ENCODE data around the gene PDE6H. TPM values are rescaled to one million over a fixed set of nuclear protein-coding genes. Genes with fewer than 3 reads are reported as not detected.
A peak's percentile ranks its signal among the peaks of the same experiment; 100 is the strongest.

PDE6H gene
- total RNA-seq (1 to 10 TPM in 1 of 5 experiments, not detected in 4; 2.7 TPM), polyA plus RNA-seq (not detected), total RNA-seq (not detected)

DNA sequence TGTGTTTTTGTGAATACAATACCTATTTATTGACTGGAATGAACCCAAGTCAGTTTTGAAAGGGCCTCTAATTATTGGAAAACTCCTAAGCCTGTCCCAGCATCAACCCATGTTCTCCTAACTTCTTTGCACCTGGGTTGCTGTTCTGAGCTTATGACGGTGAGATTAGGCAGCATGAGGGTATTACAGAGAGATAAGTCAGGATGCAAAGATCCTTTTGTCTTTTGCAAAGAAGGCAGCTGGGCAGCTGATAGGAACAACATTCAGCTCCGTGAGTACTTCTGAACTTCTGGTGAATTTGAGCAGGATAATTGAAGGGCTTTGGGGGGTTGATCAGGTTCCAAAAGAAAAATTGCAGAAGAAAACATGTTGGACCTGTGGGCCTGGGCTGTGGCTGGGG is at the start of gene PDE6H:
PDE6H (plus strand) TSS at position 227 of the 400 bp plus-strand sequence. CDS start 4,971 bp downstream, outside the sequence.
- no peaks in the 10 kb centered on the region for H3K27me3 Mint-ChIP-seq
- H3K4me1 Mint-ChIP-seq = peaks cover 17 to 61% (median 57%) of the 10 kb centered on the region in 7 donors
- no peak for DNase-seq
- Histone ChIP-seq H3K36me3 (ENCODE audit: control insufficient read depth in 2 of 3, insufficient read depth in 3 of 3, low read length in 3 of 3) (no peaks in the 10 kb centered on the region), H3K9me3 (ENCODE audit: control insufficient read depth in 2 of 3, low read length in 3 of 3) (no peaks in the 10 kb centered on the region), H3K4me1 (ENCODE audit: control insufficient read depth in 2 of 2, insufficient read depth in 2 of 2, low read length in 2 of 2) (peaks cover 0 to 14% of the 10 kb centered on the region in 2 donors), H3K27ac (ENCODE audit: low read depth, low read length) (no peak within 1 kb of the TSS), H3K27me3 (ENCODE audit: control insufficient read depth in 2 of 2, insufficient read depth in 2 of 2, low read length in 2 of 2) (no peaks in the 10 kb centered on the region), H3K4me3 (ENCODE audit: low read length) (no peak within 1 kb of the TSS)
- CTCF ChIA-PET = no interaction called here
- POLR2A ChIA-PET = interaction anchor here (0.9 to 3.9 kb wide), 5 partner anchors 8 to 22 kb away, joined by 3 to 22 read pairs (median 5); partner anchors contain the start of gene ARHGDIB
- ATAC-seq = no peak
- H3K4me3 Mint-ChIP-seq = no peak within 1 kb of the TSS
- peaks cover 0 to 6% (median 0%) of the 10 kb centered on the region in 5 donors for H3K36me3 Mint-ChIP-seq
- peak within 1 kb of the TSS in 6 of 9 donors; percentile 25 to 86 (median 60) for H3K27ac Mint-ChIP-seq
- intact Hi-C loops (cut with micrococcal nuclease) = loop anchor here in 1 of 2 donors (1.0 kb wide), 1 partner anchor 10 kb away; no protein-coding TSS in a partner anchor
- peaks cover 0 to 6% (median 0%) of the 10 kb centered on the region in 11 donors for H3K9me3 Mint-ChIP-seq

GRCh38 chr12:14923944-14924343 is 48.9 kb upstream of the PDE6H start:
- peaks cover 6 to 19% of the 10 kb centered on the region in 2 donors for H3K4me1 ChIP-seq (ENCODE audit: control insufficient read depth in 2 of 2, insufficient read depth in 2 of 2, low read length in 2 of 2)
- peaks cover 10 to 54% (median 44%) of the 10 kb centered on the region in 5 donors for H3K36me3 Mint-ChIP-seq
- no peak overlapping the region for H3K27ac ChIP-seq (ENCODE audit: low read depth, low read length)
- POLR2A ChIA-PET = interaction anchor here (1.2 kb wide), 1 partner anchor 13 kb away, joined by 3 read pairs; no protein-coding TSS in a partner anchor
- H3K4me1 Mint-ChIP-seq = peaks cover 18 to 45% (median 32%) of the 10 kb centered on the region in 7 donors
- H3K9me3 ChIP-seq (ENCODE audit: control insufficient read depth in 2 of 3, low read length in 3 of 3) = no peaks in the 10 kb centered on the region
- H3K27ac Mint-ChIP-seq = peak overlapping the region in 2 of 9 donors; percentile 11 to 24
- no peak overlapping the region for H3K4me3 ChIP-seq (ENCODE audit: low read length)
- DNase-seq (no peak), ATAC-seq (no peak)
- no peaks in the 10 kb centered on the region for H3K27me3 ChIP-seq (ENCODE audit: control insufficient read depth in 2 of 2, insufficient read depth in 2 of 2, low read length in 2 of 2)
- intact Hi-C loops (cut with micrococcal nuclease) = no loop called here
- H3K4me3 Mint-ChIP-seq = no peak overlapping the region
- no peaks in the 10 kb centered on the region for H3K27me3 Mint-ChIP-seq
- peaks cover 0 to 22% (median 5%) of the 10 kb centered on the region in 3 experiments for H3K36me3 ChIP-seq (ENCODE audit: control insufficient read depth in 2 of 3, insufficient read depth in 3 of 3, low read length in 3 of 3)
- no peaks in the 10 kb centered on the region for H3K9me3 Mint-ChIP-seq
- CTCF ChIA-PET = no interaction called here

- Histone ChIP-seq H3K36me3 (ENCODE audit: control insufficient read depth in 2 of 3, insufficient read depth in 3 of 3, low read length in 3 of 3) (peaks cover 0 to 19% (median 4%) of the 10 kb centered on the region in 3 experiments), H3K9me3 (ENCODE audit: control insufficient read depth in 2 of 3, low read length in 3 of 3) (no peaks in the 10 kb centered on the region), H3K27me3 (ENCODE audit: control insufficient read depth in 2 of 2, insufficient read depth in 2 of 2, low read length in 2 of 2) (no peaks in the 10 kb centered on the region), H3K4me1 (ENCODE audit: control insufficient read depth in 2 of 2, insufficient read depth in 2 of 2, low read length in 2 of 2) (peaks cover 6 to 19% of the 10 kb centered on the region in 2 donors), H3K4me3 (ENCODE audit: low read length) (no peak overlapping the region), H3K27ac (ENCODE audit: low read depth, low read length) (no peak overlapping the region)
- no peak for DNase-seq
- ChIA-PET POLR2A (no interaction called here), CTCF (no interaction called here)
- Mint-ChIP-seq H3K36me3 (peaks cover 10 to 49% (median 38%) of the 10 kb centered on the region in 5 donors), H3K27me3 (no peaks in the 10 kb centered on the region), H3K4me1 (peaks cover 18 to 40% (median 30%) of the 10 kb centered on the region in 7 donors), H3K9me3 (no peaks in the 10 kb centered on the region), H3K27ac (peak overlapping the region in 1 of 9 donors; percentile 69), H3K4me3 (no peak overlapping the region)
- ATAC-seq = no peak
- intact Hi-C loops (cut with micrococcal nuclease) = no loop called here
These were observed 48.3 kb upstream of the PDE6H start for GRCh38 chr12:14924541-14924940.

DNA sequence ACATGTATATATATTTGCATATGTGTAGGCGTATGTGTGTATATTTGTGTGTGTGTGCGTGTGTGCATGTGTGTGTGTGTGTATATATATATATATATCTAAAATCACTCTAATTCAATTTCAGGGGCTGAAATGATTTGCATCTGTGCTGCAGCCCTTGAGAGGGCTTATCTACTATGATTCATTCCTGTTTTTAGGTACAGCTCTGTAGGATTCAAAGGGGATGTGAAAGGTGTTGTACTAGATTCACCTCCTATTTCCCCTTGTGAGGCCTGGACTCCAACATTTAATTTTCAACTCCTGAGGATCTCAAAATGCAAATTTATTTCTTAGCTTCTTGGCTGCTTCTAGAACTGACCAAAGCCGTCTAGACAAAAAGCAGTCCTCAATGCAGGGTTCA is 45.6 kb upstream of the PDE6H start:
- POLR2A ChIA-PET = interaction anchor here (0.7 to 2.3 kb wide), 7 partner anchors 14 to 124 kb away, joined by 3 to 5 read pairs (median 4); partner anchors contain the start of genes C12orf60 and WBP11
- CTCF ChIA-PET = interaction anchor here (0.6 to 1.0 kb wide), 3 partner anchors 16 to 308 kb away, joined by 3 to 5 read pairs (median 3); no protein-coding TSS in a partner anchor
- ATAC-seq (no peak), DNase-seq (no peak)
- intact Hi-C loops (cut with micrococcal nuclease) = no loop called here
- no peaks in the 10 kb centered on the region for H3K27me3 Mint-ChIP-seq
- H3K27ac ChIP-seq (ENCODE audit: low read depth, low read length) = no peak overlapping the region
- H3K36me3 Mint-ChIP-seq = peaks cover 8 to 53% (median 35%) of the 10 kb centered on the region in 5 donors
- peaks cover 0 to 1% (median 0%) of the 10 kb centered on the region in 11 donors for H3K9me3 Mint-ChIP-seq
- no peak overlapping the region for H3K4me3 Mint-ChIP-seq
- no peaks in the 10 kb centered on the region for H3K9me3 ChIP-seq (ENCODE audit: control insufficient read depth in 2 of 3, low read length in 3 of 3)
- no peaks in the 10 kb centered on the region for H3K4me1 ChIP-seq (ENCODE audit: control insufficient read depth in 2 of 2, insufficient read depth in 2 of 2, low read length in 2 of 2)
- peaks cover 0 to 27% (median 14%) of the 10 kb centered on the region in 3 experiments for H3K36me3 ChIP-seq (ENCODE audit: control insufficient read depth in 2 of 3, insufficient read depth in 3 of 3, low read length in 3 of 3)
- peak overlapping the region in 2 of 9 donors; percentile 36 to 68 for H3K27ac Mint-ChIP-seq
- H3K4me1 Mint-ChIP-seq = peaks cover 0 to 16% (median 11%) of the 10 kb centered on the region in 7 donors
- no peaks in the 10 kb centered on the region for H3K27me3 ChIP-seq (ENCODE audit: control insufficient read depth in 2 of 2, insufficient read depth in 2 of 2, low read length in 2 of 2)
- no peak overlapping the region for H3K4me3 ChIP-seq (ENCODE audit: low read length)

DNA sequence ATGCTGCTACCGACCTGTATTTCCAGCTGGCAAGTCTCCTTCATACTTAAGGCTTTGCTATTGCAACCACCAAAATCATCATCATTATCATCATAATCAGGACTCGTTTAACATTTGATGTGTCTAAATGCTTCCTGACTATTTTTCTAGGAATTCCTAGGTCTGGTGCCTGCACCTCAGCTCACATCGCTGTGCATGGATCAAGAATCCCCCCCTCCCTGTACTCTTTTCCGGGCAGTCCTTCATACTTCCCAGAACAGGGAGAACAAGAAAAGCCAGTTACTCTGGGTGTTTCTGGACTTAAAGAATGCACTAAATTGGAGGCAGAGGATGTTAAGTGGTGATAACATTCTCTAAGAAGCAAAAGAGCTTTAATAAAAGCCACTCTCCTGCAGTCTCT is 43.9 kb upstream of the PDE6H start:
- ChIA-PET CTCF (interaction anchor here (1.5 kb wide), 1 partner anchor 83 kb away, joined by 3 read pairs; no protein-coding TSS in a partner anchor), POLR2A (interaction anchor here (1.4 kb wide), 1 partner anchor 12 kb away, joined by 3 read pairs; no protein-coding TSS in a partner anchor)
- H3K27me3 Mint-ChIP-seq = no peaks in the 10 kb centered on the region
- no peaks in the 10 kb centered on the region for H3K4me1 ChIP-seq (ENCODE audit: control insufficient read depth in 2 of 2, insufficient read depth in 2 of 2, low read length in 2 of 2)
- ATAC-seq (no peak), DNase-seq (no peak)
- H3K4me3 ChIP-seq (ENCODE audit: low read length) = no peak overlapping the region
- no peaks in the 10 kb centered on the region for H3K27me3 ChIP-seq (ENCODE audit: control insufficient read depth in 2 of 2, insufficient read depth in 2 of 2, low read length in 2 of 2)
- peaks cover 21 to 61% (median 43%) of the 10 kb centered on the region in 5 donors for H3K36me3 Mint-ChIP-seq
- H3K27ac Mint-ChIP-seq = peak overlapping the region in 3 of 9 donors; percentile 23 to 43 (median 25)
- intact Hi-C loops (cut with micrococcal nuclease) = no loop called here
- no peak overlapping the region for H3K4me3 Mint-ChIP-seq
- H3K9me3 ChIP-seq (ENCODE audit: control insufficient read depth in 2 of 3, low read length in 3 of 3) = no peaks in the 10 kb centered on the region
- peaks cover 0 to 26% (median 20%) of the 10 kb centered on the region in 7 donors for H3K4me1 Mint-ChIP-seq
- no peak overlapping the region for H3K27ac ChIP-seq (ENCODE audit: low read depth, low read length)
- H3K36me3 ChIP-seq (ENCODE audit: control insufficient read depth in 2 of 3, insufficient read depth in 3 of 3, low read length in 3 of 3) = peaks cover 0 to 41% (median 14%) of the 10 kb centered on the region in 3 experiments
- peaks cover 0 to 2% (median 0%) of the 10 kb centered on the region in 11 donors for H3K9me3 Mint-ChIP-seq

GRCh38 chr12:14930299-14930698 is 42.5 kb upstream of the PDE6H start:
- POLR2A ChIA-PET = interaction anchor here (0.6 kb wide), 1 partner anchor 153 kb away, joined by 3 read pairs; no protein-coding TSS in a partner anchor
- CTCF ChIA-PET = interaction anchor here (0.7 kb wide), 1 partner anchor 629 kb away, joined by 3 read pairs; no protein-coding TSS in a partner anchor
- no peak overlapping the region for H3K27ac Mint-ChIP-seq
- Histone ChIP-seq H3K27me3 (ENCODE audit: control insufficient read depth in 2 of 2, insufficient read depth in 2 of 2, low read length in 2 of 2) (no peaks in the 10 kb centered on the region), H3K36me3 (ENCODE audit: control insufficient read depth in 2 of 3, insufficient read depth in 3 of 3, low read length in 3 of 3) (peaks cover 6 to 49% (median 20%) of the 10 kb centered on the region in 3 experiments), H3K4me1 (ENCODE audit: control insufficient read depth in 2 of 2, insufficient read depth in 2 of 2, low read length in 2 of 2) (no peaks in the 10 kb centered on the region), H3K9me3 (ENCODE audit: control insufficient read depth in 2 of 3, low read length in 3 of 3) (no peaks in the 10 kb centered on the region), H3K27ac (ENCODE audit: low read depth, low read length) (no peak overlapping the region), H3K4me3 (ENCODE audit: low read length) (no peak overlapping the region)
- intact Hi-C loops (cut with micrococcal nuclease) = no loop called here
- H3K4me1 Mint-ChIP-seq = peaks cover 0 to 32% (median 22%) of the 10 kb centered on the region in 7 donors
- peaks cover 23 to 69% (median 46%) of the 10 kb centered on the region in 5 donors for H3K36me3 Mint-ChIP-seq
- DNase-seq = no peak
- H3K27me3 Mint-ChIP-seq = no peaks in the 10 kb centered on the region
- H3K9me3 Mint-ChIP-seq = peaks cover 0 to 2% (median 0%) of the 10 kb centered on the region in 11 donors
- no peak overlapping the region for H3K4me3 Mint-ChIP-seq
- ATAC-seq = no peak

Measured in naive thymus-derived CD4-positive, alpha-beta T cell (primary cell).